Epithelial cell of prostate (primary cell): ENCODE measurements around the gene PROK2.

Experiments used
- DNase-seq: peaks from one replicate; pipeline ENCODE4 v3.0.0-alpha.2; 2011; ENCODE audit warnings: low read depth, low spot score
- H3K27ac ChIP-seq: fragments of 450-650 bp; 2 replicates; pipeline ENCODE4 v1.5.1; 2017; ENCODE audit warnings: mild to moderate bottlenecking

The PROK2 gene

GRCh38 chr3:71784914-71785531, at the start of gene PROK2:
PROK2 (minus strand) TSS chr3:71785148; CDS start chr3:71785052, 96 bp downstream.
- no peak for DNase-seq
- H3K27ac ChIP-seq = no peak within 1 kb of the TSS

- DNase-seq = no peak
- no peak overlapping the region for H3K27ac ChIP-seq
Observed at GRCh38 chr3:71831599-71831998, 46.7 kb upstream of the PROK2 start.

GRCh38 chr3:71825551-71826283, 40.8 kb upstream of the PROK2 start:
- no peak for DNase-seq
- no peak overlapping the region for H3K27ac ChIP-seq

GRCh38 chr3:71821116-71821515, 36.2 kb upstream of the PROK2 start:
- H3K27ac ChIP-seq = no peak overlapping the region
- no peak for DNase-seq

GRCh38 chr3:71817262-71817661, 32.3 kb upstream of the PROK2 start:
- no peak for DNase-seq
- H3K27ac ChIP-seq = no peak overlapping the region

- H3K27ac ChIP-seq = no peak overlapping the region
- no peak for DNase-seq
Observed at GRCh38 chr3:71816767-71817156, 31.8 kb upstream of the PROK2 start.

GRCh38 chr3:71815340-71816067, 30.6 kb upstream of the PROK2 start:
- no peak overlapping the region for H3K27ac ChIP-seq
- DNase-seq = no peak

GRCh38 chr3:71813704-71814103, 28.8 kb upstream of the PROK2 start:
- H3K27ac ChIP-seq = no peak overlapping the region
- DNase-seq = no peak

GRCh38 chr3:71813073-71813472, 28.1 kb upstream of the PROK2 start:
- H3K27ac ChIP-seq = no peak overlapping the region
- DNase-seq = no peak

GRCh38 chr3:71810056-71810455, 25.1 kb upstream of the PROK2 start:
- no peak for DNase-seq
- no peak overlapping the region for H3K27ac ChIP-seq

- no peak for DNase-seq
- H3K27ac ChIP-seq = no peak overlapping the region
Observed at GRCh38 chr3:71809321-71810026, 24.5 kb upstream of the PROK2 start.

- no peak overlapping the region for H3K27ac ChIP-seq
- no peak for DNase-seq
Observed at GRCh38 chr3:71806736-71807135, 21.8 kb upstream of the PROK2 start.

GRCh38 chr3:71805691-71806090, 20.7 kb upstream of the PROK2 start:
- no peak overlapping the region for H3K27ac ChIP-seq
- DNase-seq = no peak

- DNase-seq = no peak
- no peak overlapping the region for H3K27ac ChIP-seq
Observed at GRCh38 chr3:71805199-71805598, 20.3 kb upstream of the PROK2 start.

- DNase-seq = no peak
- H3K27ac ChIP-seq = no peak overlapping the region
Observed at GRCh38 chr3:71803248-71803647, 18.3 kb upstream of the PROK2 start.

GRCh38 chr3:71801986-71802385, 17.0 kb upstream of the PROK2 start:
- H3K27ac ChIP-seq = no peak overlapping the region
- DNase-seq = no peak

GRCh38 chr3:71800023-71800422, 15.1 kb upstream of the PROK2 start:
- H3K27ac ChIP-seq = no peak overlapping the region
- no peak for DNase-seq

- no peak overlapping the region for H3K27ac ChIP-seq
- no peak for DNase-seq
Observed at GRCh38 chr3:71797455-71797854, 12.5 kb upstream of the PROK2 start.

GRCh38 chr3:71796290-71796689, 11.3 kb upstream of the PROK2 start:
- no peak overlapping the region for H3K27ac ChIP-seq
- no peak for DNase-seq

- no peak overlapping the region for H3K27ac ChIP-seq
- no peak for DNase-seq
Observed at GRCh38 chr3:71791634-71792033, 6.7 kb upstream of the PROK2 start.

GRCh38 chr3:71789922-71790321, 5.0 kb upstream of the PROK2 start:
- no peak for DNase-seq
- no peak overlapping the region for H3K27ac ChIP-seq
